Globus pallidus (tissue), 1 donor: ENCODE data around the gene EYA4.
"Not testable (repeated sequence)": the region's sequence is repeated elsewhere in the genome, so short reads cannot be mapped to it uniquely, and the experiment has no call there.

ENCODE experiments used
- DNase-seq: peaks from one replicate; pipeline ENCODE4 v3.0.0-alpha.2; 2015; ENCODE audit warnings: low spot score

The EYA4 gene

DNA sequence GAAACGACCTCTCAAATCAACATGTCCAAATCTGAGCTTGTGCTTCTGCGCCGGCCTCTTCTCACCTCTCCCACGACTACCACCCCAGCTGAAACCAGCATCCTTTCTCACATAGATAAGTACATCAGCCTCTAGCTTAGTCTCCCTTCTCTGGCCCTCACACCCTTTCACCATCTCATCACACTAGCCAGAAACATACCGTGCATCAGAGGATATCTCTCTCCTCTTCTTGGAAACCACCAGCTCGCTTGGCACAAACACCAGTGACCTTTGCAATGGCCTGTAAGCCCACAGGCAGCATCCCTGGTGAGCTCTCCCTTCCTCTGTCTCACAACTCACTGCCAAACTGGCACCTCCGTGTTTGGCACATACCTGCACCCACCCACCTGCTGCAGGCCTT is 291.8 kb downstream of the EYA4 start:
- no peak for DNase-seq

GRCh38 chr6:133539502-133540259 is 298.5 kb downstream of the EYA4 start:
- no peak for DNase-seq

GRCh38 chr6:133540361-133540760 is 299.2 kb downstream of the EYA4 start:
- no peak for DNase-seq

DNA sequence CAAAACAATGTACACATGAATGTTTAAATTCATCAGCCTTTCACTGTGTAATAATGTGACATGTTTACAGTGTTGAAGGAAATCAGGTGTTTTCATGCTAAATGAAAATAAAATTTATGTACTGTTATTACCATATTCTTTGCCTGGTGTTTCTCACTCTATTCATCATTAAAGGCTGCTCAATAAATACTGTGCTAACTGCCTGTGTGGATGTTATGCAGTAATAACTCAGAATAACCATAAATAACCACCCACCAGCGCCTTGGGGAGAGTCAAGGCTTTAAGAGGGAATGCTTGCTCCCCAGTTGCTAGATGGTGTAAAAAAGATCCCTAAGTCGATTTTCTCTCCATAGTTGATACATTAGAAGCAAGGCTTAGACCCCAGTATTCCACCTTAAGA is 299.9 kb downstream of the EYA4 start:
- DNase-seq: no peak

DNA sequence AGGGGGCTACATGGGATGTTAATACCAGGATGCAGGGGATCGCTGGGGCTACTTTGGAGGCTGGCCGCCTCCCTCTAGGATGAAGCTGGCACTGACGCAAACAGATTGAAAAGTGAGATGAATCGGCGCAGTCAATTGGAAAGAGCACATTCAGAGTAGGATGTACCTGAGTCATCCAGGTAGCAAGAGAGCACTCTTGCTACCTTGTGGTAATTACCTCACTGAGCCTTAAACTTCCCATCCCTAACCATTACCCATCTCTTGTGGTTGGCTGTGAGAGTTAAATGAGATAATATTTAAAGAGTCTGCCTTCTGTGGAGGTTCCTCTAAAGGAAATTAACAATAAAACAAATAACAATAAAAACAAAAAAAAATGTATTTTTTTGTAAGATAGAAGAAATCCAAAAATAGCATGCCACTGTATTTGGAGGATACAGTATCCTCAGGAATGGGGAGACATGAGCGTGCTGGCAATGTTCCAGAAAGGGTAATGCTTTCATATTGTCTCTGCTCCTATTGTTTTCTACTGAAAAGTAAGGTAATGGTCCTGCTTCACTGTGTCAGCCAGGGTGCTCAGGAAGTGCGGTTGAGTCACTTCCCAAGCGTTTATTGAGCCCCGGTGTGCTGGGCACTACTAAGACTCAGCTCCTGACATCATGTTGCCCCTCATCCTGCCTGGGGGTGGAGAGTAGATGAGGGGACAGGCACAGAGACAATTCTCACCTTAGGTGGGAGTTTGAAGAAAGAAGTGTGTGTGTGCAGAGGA is 301.1 kb downstream of the EYA4 start:
- no peak for DNase-seq

GRCh38 chr6:133544419-133544818 is 303.3 kb downstream of the EYA4 start:
- DNase-seq: no peak

- DNase-seq: no peak
Observed at GRCh38 chr6:133546098-133546497, 304.9 kb downstream of the EYA4 start.

DNA sequence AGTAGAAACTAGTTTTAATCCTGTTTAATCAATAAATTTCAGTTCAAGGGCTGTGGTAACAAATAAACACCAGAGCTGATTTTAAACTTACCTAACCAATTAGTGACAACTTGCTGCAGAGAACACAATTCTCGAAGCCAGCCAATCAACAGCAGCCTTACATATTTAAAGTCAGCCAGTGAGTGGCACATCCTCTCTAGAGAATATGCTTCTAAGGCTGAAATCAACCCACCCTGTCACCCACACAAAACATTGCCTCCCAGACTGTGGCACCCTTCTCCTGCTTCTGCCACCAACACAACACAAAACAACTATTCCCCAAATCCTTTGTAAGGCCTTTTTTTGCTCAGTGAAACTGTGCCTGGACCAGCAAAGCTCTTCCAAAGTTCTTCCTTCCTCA is 306.0 kb downstream of the EYA4 start:
- no peak for DNase-seq

GRCh38 chr6:133548423-133549159 is 307.4 kb downstream of the EYA4 start:
- DNase-seq: no peak

DNA sequence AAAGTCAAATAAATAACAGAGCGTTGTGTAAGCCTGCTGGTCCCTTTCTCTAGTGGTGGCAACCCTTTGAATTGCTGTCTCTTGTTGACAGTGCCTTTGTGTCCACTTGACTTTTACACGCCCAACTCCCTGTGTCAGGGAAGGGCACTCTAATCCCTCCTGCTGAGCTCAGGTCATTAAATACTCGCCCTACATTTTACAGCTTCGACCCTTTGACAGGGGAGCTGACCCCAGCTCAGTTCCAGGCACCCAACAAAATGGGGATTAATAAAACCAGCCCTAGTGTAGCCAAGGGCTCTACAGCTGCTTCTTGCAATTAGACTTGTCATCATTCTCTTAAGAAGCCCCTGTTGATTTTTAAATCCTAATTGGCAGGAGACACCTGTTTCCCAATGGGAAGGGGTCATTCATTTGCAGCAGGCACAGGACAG is 308.2 kb downstream of the EYA4 start:
- DNase-seq: no peak

DNA sequence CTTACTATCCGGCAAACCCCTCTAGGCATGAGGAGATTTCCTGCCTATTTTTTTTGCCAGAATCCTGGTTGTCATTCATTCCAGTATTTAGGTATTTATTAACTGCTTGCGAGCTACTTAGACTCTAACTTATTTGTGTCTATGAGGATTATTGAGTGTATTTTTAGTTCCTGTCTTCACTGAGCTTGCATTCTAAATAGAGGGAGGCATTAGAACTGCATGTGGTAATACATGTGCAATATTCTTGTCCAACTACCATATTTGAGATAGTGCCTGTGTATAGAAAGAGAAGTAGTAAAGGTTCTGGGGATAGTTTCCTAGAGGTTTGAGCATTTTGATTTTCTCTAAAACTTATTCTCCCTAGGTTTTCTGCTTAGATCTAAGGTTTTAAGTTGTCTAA is 308.9 kb downstream of the EYA4 start:
- DNase-seq: no peak

- no peak for DNase-seq
Observed at GRCh38 chr6:133551436-133551835, 310.3 kb downstream of the EYA4 start.

GRCh38 chr6:133551847-133552341 is 310.7 kb downstream of the EYA4 start:
- no peak for DNase-seq

DNA sequence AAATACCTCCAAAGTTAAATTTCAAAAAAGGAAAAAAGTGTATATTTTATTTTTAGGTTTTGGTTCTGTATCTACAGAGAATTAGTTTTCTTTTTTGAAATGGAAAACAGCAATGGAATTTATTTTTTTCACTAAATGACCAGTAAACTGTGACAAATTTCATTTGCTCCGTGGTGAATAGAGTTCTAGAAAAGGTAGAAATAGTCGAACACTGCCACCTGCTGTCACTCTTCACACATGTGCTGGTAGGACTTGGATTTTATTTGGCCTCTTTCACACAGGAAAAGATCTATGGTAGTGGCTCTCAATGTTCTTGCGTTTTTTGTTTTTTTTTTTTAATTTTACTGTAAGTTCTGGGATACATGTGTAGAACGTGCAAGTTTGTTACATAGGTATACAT is 312.5 kb downstream of the EYA4 start:
- peak; percentile 21 for DNase-seq

DNA sequence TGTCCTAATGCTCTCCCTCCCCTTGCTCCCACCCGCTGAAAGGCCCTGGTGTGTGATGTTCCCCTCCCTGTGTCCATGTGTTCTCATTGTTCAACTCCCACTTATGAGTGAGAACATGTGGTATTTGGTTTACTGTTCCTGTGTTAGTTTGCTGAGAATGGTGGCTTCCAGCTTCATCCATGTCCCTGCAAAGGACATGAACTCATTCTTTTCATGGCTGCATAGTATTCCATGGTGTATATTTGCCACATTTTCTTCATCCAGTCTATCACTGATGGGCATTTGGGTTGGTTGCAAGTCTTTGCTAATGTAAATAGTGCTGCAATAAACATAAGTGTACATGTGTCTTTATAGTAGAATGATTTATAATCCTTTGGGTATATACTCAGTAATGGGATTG is 313.0 kb downstream of the EYA4 start:
- not testable (repeated sequence) for DNase-seq

- no peak for DNase-seq
Observed at GRCh38 chr6:133555685-133556084, 314.5 kb downstream of the EYA4 start.

- DNase-seq: no peak
Observed at GRCh38 chr6:133559926-133560325, 318.8 kb downstream of the EYA4 start.

DNA sequence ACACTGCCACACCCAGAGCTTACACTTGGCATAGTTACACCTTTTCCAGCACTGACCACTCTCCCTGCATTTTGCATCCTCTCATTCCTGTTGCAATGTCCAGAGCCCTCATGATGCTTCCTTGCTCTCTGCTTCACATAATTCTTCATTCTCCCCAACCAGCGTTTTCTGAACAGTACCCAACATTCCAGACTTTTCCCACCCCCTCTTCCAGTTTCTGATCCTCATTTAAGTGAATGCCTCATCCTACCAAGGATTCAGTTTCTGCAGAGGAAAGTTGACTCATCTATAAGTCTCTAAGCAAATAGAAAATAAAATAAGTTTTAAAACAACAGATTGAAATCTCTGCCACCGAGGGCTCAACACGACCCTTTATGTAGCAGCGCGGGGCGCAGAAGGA is 326.5 kb downstream of the EYA4 start:
- no peak for DNase-seq

- DNase-seq: peak; percentile 40
Observed at GRCh38 chr6:133568970-133569889, 328.1 kb downstream of the EYA4 start.

- DNase-seq: no peak
Observed at GRCh38 chr6:133571681-133572080, 330.5 kb downstream of the EYA4 start.

DNA sequence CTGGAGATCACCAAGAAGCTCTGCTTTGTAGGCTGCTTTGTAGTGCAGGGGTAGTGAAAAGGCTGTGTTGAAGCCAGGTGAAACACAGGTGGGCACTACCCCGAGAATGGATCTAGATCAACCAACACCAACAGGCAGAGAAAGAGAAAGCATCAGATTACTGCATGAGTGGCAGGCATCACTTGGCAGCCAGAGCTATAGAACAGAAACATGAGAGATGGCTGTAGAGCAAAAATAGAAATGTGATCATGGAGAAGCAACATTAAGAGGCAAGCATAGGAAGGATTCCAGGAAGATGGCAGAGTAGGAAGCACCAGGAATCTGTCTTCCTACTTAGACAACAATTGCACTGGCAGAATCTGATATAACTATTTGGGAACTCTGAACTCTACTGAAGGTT is 336.7 kb downstream of the EYA4 start:
- DNase-seq: no peak
